HG03520 (cell line): Measurements from ENCODE around the gene PRKAG3.

ENCODE experiments used
- ATAC-seq: cut with Tn5 transposase; IDR thresholded peaks from one replicate; pipeline ENCODE4 v1.9.1; 2021; ENCODE audit warnings: mild to moderate bottlenecking, moderate library complexity; ENCODE audit not compliant: unreplicated experiment

Gene PRKAG3

DNA sequence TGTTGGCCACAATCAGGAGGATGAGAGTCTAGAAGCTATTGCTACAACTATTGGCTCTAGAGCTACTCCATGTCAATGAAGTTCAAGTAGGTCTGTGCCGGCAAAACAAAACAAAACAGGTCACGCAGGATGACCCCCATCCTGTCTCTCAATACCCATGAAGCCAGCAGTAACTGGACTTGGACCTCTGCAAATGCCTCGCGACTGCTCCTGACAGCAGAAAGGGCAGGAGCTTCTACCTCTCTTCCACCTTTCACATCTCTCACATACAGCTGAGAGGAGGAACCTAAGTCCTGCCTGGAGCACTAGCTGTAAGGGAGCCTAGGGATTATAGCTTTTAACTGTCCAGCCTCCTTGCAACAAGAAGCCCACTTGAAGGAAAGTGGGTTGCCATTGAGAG is 16.0 kb downstream of the PRKAG3 start:
- no peak for ATAC-seq

DNA sequence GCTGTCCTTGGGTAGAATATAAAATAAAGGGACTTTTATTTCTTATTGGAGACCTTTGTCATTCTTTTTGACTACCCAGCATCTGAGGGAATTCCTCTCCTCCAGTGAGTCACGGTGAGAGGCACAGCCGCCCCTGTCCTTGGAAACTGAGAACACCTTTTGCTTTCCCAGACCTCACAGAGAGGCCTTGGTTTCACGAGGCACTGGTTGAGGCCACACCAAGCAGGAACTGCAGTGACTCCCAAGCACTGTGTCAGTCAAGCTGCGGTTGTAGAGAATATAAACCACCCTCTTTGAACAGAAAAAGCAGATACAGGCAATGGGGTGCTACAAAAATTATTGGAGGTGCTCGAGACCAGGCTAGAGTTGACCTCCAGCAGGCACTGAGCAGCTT is 16.4 kb downstream of the PRKAG3 start:
- ATAC-seq = no peak

GRCh38 chr2:218814540-218815243 is 16.9 kb downstream of the PRKAG3 start:
- no peak for ATAC-seq

GRCh38 chr2:218813771-218814460 is 17.7 kb downstream of the PRKAG3 start:
- ATAC-seq = no peak

DNA sequence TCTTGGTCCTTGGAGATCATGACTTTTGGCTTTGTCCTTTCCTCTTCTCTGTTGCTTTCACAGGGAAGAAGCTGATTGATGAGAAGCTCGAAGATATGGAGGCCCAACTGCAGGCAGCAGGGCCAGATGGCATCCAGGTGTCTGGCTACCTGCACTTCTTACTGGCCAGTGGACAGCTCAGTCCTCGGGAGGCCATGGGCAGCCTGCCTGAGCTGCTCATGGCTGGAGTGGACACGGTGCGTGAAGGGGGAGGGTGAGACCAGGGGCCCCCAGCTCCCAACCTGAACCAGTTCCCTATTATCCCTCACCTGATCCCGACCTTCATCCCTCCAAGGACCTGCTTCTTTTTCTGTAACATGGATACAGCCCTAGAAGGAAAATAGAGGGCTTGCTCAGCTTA is 18.7 kb downstream of the PRKAG3 start:
- ATAC-seq = no peak

- no peak for ATAC-seq
Measured at GRCh38 chr2:218812096-218812815, 19.3 kb downstream of the PRKAG3 start.

- ATAC-seq = no peak
Measured at GRCh38 chr2:218811382-218811781, 20.2 kb downstream of the PRKAG3 start.

DNA sequence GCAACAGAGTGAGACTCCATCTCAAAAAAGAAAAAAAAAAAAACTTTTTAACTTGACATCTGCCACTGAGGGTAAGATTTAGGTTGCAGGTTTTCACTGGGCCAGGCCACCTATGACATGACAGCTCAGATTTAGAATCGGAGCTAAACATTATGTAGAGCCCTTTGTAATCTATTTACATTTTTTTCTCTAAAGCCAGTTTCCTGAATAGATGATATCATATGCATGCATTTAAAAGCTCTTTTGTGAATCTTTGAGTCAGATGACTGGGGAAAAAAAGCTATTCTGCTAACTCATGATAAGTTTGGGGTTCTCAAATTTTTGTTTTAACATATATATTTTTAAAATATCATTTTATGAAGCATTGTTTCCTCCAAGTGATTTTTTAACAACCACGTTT is 21.3 kb downstream of the PRKAG3 start:
- ATAC-seq = no peak

DNA sequence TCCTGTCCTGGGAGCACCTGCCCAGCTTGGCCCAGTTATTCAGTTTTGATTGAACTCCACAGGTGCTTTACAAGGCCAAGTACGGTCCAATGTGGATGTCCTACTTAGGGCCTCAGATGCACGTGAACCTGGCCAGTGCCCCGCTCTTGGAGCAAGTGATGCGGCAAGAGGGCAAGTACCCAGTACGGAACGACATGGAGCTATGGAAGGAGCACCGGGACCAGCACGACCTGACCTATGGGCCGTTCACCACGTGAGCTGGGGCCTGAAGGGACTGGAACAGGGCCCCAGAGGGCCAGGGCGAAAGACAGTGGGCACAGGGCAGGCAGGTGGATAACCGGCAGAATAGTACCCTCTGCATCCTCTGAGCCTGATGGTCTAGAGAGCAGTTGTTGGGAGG is 22.1 kb downstream of the PRKAG3 start:
- ATAC-seq = no peak

GRCh38 chr2:218807626-218808025 is 24.0 kb downstream of the PRKAG3 start:
- ATAC-seq = no peak

GRCh38 chr2:218806346-218806978 is 25.1 kb downstream of the PRKAG3 start:
- no peak for ATAC-seq

- no peak for ATAC-seq
Measured at GRCh38 chr2:218805627-218806026, 26.0 kb downstream of the PRKAG3 start.

DNA sequence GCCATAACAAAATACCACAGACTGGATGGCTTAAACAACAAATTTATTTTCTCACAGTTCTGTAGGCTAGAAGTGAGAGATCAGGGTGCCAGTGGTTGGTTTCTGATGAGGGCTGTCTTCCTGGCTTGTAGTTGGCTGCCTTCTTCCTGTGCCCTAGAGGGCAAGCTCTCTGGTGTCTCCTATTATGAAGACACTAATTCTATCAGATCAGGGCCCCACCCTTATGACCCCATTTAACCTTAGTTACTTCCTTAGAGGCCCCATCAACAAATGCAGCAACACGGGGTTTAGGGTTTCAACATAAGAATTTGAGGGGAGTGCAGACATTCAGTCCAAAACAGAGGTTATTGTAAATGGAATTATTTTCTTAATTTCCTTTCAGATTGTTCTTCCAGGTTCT is 26.8 kb downstream of the PRKAG3 start:
- no peak for ATAC-seq

DNA sequence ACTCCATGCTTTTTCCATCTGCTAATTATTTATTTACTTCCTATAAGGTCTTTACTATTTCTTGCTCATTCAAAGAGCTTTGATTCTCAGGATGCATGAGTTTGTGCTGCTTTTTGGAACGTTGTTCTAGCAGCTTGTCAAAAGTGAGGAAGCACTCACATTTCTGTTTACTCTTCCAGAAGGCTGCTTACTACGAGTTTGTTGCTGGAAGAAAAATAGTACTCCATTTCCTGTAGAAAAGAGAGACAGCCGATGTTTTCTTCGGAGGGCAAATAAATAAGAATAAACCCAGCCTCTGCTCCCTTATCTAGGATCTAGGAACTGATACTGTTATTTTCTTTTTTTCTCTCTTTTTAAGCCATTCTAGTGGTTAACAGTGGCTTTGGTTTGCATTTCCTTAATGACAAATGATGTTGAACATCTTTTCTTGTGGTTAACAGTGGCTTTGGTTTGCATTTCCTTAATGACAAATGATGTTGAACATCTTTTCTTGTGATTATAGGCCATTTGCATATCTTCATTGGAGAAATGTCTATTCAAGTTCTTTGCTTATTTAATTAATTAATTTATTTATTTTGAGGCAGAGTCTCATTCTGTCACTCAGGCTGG is 29.1 kb downstream of the PRKAG3 start:
- ATAC-seq = no peak

- ATAC-seq = no peak
Measured at GRCh38 chr2:218799990-218800389, 31.6 kb downstream of the PRKAG3 start.

- no peak for ATAC-seq
Measured at GRCh38 chr2:218798767-218799504, 32.7 kb downstream of the PRKAG3 start.

GRCh38 chr2:218796691-218797090 is 34.9 kb downstream of the PRKAG3 start:
- no peak for ATAC-seq

DNA sequence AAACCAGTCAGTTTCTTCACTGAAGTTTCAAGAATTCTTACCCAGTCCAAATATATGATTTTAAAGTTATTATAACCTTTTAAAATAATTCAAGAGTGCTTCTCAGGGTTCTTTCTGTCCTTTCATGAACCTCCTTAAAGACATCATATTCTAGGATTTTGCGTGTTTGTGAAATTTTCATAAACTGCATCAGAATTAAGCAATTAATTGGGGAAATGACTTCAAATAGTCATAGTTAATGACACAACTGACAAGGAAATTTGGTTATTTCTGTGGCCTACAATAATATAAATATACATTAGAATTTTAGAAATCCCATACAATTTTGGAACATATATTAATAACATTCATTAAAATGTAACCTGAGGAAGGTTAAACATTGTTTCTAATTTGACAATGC is 39.2 kb downstream of the PRKAG3 start:
- ATAC-seq = no peak

GRCh38 chr2:218788529-218789255 is 42.9 kb downstream of the PRKAG3 start:
- ATAC-seq = no peak

DNA sequence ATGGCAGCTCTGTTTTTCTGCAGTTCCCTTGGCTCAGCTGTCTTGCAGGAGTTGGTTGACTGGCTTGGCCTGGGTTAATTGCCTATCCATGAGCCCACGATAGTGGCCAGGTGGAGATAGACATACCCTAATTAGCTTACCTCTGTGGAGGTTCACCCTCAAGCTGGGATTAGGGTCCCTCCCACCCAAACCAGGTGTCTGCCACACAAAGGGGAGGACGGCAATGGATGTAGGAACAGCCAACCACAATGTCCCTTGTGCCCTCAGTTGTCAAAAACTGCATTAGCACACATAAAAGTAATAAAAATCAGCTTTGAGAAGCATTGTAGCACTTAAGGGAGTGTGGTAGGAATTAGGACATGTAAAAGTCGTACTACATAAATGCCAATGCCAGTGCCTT is 45.5 kb downstream of the PRKAG3 start:
- no peak for ATAC-seq
